ENCODE results near the gene OR2D2.

Gene OR2D2

GRCh38 chr11:6844356-6844755, 47.9 kb downstream of the OR2D2 start:
- H3K9ac ChIP-seq (ENCODE audit: low read depth, low read length) = no peak overlapping the region
- H3K79me2 ChIP-seq (ENCODE audit: insufficient read depth, low read length) = no peaks in the 10 kb centered on the region
- H2AFZ ChIP-seq (ENCODE audit: low read depth, low read length) = no peak overlapping the region
- H3K27ac ChIP-seq (ENCODE audit: low read length) = no peak overlapping the region
- no peaks in the 10 kb centered on the region for H3K36me3 ChIP-seq (ENCODE audit: insufficient read depth, low read length)
- no peaks in the 10 kb centered on the region for H4K20me1 ChIP-seq (ENCODE audit: insufficient read depth, low read length)
- DNase-seq (no peak), ATAC-seq (ENCODE audit: insufficient read depth, low read depth) (no peak)
- H3K4me3 ChIP-seq (ENCODE audit: low read depth in 1 of 2, low read length in 2 of 2) = no peak overlapping the region
- TF ChIP-seq CTCF (IDR thresholded peaks at IDR 0.05; ENCODE audit: borderline replicate concordance, extremely low read depth, low read length, poor library complexity, severe bottlenecking) (no peak), EZH2 (IDR thresholded peaks at IDR 0.05; ENCODE audit: borderline replicate concordance, low read depth, low read length, severe bottlenecking) (no peak)
- no peaks in the 10 kb centered on the region for H3K4me1 ChIP-seq (ENCODE audit: insufficient read depth, low read length)
- H3K4me2 ChIP-seq (ENCODE audit: insufficient read depth, low read length) = no peak overlapping the region
- no peaks in the 10 kb centered on the region for H3K9me3 ChIP-seq (ENCODE audit: insufficient read depth, low read length, severe bottlenecking)
- no peaks in the 10 kb centered on the region for H3K27me3 ChIP-seq (ENCODE audit: insufficient read depth, low read length, poor library complexity)

GRCh38 chr11:6843670-6844069, 48.6 kb downstream of the OR2D2 start:
- Histone ChIP-seq H3K36me3 (ENCODE audit: insufficient read depth, low read length) (no peaks in the 10 kb centered on the region), H3K4me3 (ENCODE audit: low read depth in 1 of 2, low read length in 2 of 2) (no peak overlapping the region), H3K27me3 (ENCODE audit: insufficient read depth, low read length, poor library complexity) (no peaks in the 10 kb centered on the region), H3K79me2 (ENCODE audit: insufficient read depth, low read length) (no peaks in the 10 kb centered on the region), H3K9ac (ENCODE audit: low read depth, low read length) (no peak overlapping the region), H3K4me1 (ENCODE audit: insufficient read depth, low read length) (no peaks in the 10 kb centered on the region), H3K4me2 (ENCODE audit: insufficient read depth, low read length) (no peak overlapping the region), H3K27ac (ENCODE audit: low read length) (no peak overlapping the region), H4K20me1 (ENCODE audit: insufficient read depth, low read length) (no peaks in the 10 kb centered on the region), H2AFZ (ENCODE audit: low read depth, low read length) (no peak overlapping the region), H3K9me3 (ENCODE audit: insufficient read depth, low read length, severe bottlenecking) (no peaks in the 10 kb centered on the region)
- TF ChIP-seq EZH2 (IDR thresholded peaks at IDR 0.05; ENCODE audit: borderline replicate concordance, low read depth, low read length, severe bottlenecking) (no peak), CTCF (IDR thresholded peaks at IDR 0.05; ENCODE audit: borderline replicate concordance, extremely low read depth, low read length, poor library complexity, severe bottlenecking) (no peak)
- ATAC-seq (ENCODE audit: insufficient read depth, low read depth) (no peak), DNase-seq (no peak)

GRCh38 chr11:6841694-6842093, 50.6 kb downstream of the OR2D2 start:
- Histone ChIP-seq H3K9ac (ENCODE audit: low read depth, low read length) (no peak overlapping the region), H3K27ac (ENCODE audit: low read length) (no peak overlapping the region), H4K20me1 (ENCODE audit: insufficient read depth, low read length) (no peaks in the 10 kb centered on the region), H3K79me2 (ENCODE audit: insufficient read depth, low read length) (no peaks in the 10 kb centered on the region), H3K36me3 (ENCODE audit: insufficient read depth, low read length) (no peaks in the 10 kb centered on the region), H3K27me3 (ENCODE audit: insufficient read depth, low read length, poor library complexity) (no peaks in the 10 kb centered on the region), H3K9me3 (ENCODE audit: insufficient read depth, low read length, severe bottlenecking) (no peaks in the 10 kb centered on the region), H2AFZ (ENCODE audit: low read depth, low read length) (no peak overlapping the region), H3K4me1 (ENCODE audit: insufficient read depth, low read length) (no peaks in the 10 kb centered on the region), H3K4me3 (ENCODE audit: low read depth in 1 of 2, low read length in 2 of 2) (no peak overlapping the region), H3K4me2 (ENCODE audit: insufficient read depth, low read length) (no peak overlapping the region)
- no peak for DNase-seq
- TF ChIP-seq EZH2 (IDR thresholded peaks at IDR 0.05; ENCODE audit: borderline replicate concordance, low read depth, low read length, severe bottlenecking) (no peak), CTCF (IDR thresholded peaks at IDR 0.05; ENCODE audit: borderline replicate concordance, extremely low read depth, low read length, poor library complexity, severe bottlenecking) (no peak)
- ATAC-seq (ENCODE audit: insufficient read depth, low read depth) = no peak
